ENCODE results near the gene MYMK.

The MYMK gene

GRCh38 chr9:133519693-133520092, 5.1 kb downstream of the MYMK start:
- DNase-seq (ENCODE audit: low spot score) (no peak), FAIRE-seq (no peak)

- FAIRE-seq: no peak
- no peak for DNase-seq (ENCODE audit: low spot score)
These were observed 5.9 kb downstream of the MYMK start for GRCh38 chr9:133518706-133519449.

GRCh38 chr9:133518200-133518599, 6.6 kb downstream of the MYMK start:
- FAIRE-seq (no peak), DNase-seq (ENCODE audit: low spot score) (no peak)

- FAIRE-seq (no peak), DNase-seq (ENCODE audit: low spot score) (no peak)
These were observed 7.0 kb downstream of the MYMK start for GRCh38 chr9:133517711-133518110.

GRCh38 chr9:133516961-133517350, 7.8 kb downstream of the MYMK start:
- no peak for FAIRE-seq

GRCh38 chr9:133516256-133516960, 8.4 kb downstream of the MYMK start:
- DNase-seq (ENCODE audit: low spot score): no peak
- no peak for FAIRE-seq

More at GRCh38 chr9:133516961-133517350, 7.8 kb downstream of the MYMK start:
- DNase-seq (ENCODE audit: low spot score): no peak

- FAIRE-seq (no peak), DNase-seq (ENCODE audit: low spot score) (no peak)
These were observed 9.0 kb downstream of the MYMK start for GRCh38 chr9:133515615-133516255.

GRCh38 chr9:133515240-133515610, 9.5 kb downstream of the MYMK start:
- no peak for DNase-seq (ENCODE audit: low spot score)
- no peak for FAIRE-seq

- no peak for DNase-seq (ENCODE audit: low spot score)
These were observed 10.1 kb downstream of the MYMK start for GRCh38 chr9:133514460-133515239.

GRCh38 chr9:133513214-133514100, 11.3 kb downstream of the MYMK start:
- DNase-seq (ENCODE audit: low spot score) (no peak), FAIRE-seq (no peak)

More at GRCh38 chr9:133514460-133515239, 10.1 kb downstream of the MYMK start:
- no peak for FAIRE-seq

GRCh38 chr9:133512253-133513213, 12.2 kb downstream of the MYMK start:
- DNase-seq (ENCODE audit: low spot score) (no peak), FAIRE-seq (no peak)

GRCh38 chr9:133511607-133512006, 13.2 kb downstream of the MYMK start:
- FAIRE-seq (no peak), DNase-seq (ENCODE audit: low spot score) (no peak)

- no peak for FAIRE-seq
These were observed 13.7 kb downstream of the MYMK start for GRCh38 chr9:133510926-133511505.

GRCh38 chr9:133509179-133510083, 15.3 kb downstream of the MYMK start:
- no peak for FAIRE-seq
- no peak for DNase-seq (ENCODE audit: low spot score)

More at GRCh38 chr9:133510926-133511505, 13.7 kb downstream of the MYMK start:
- DNase-seq (ENCODE audit: low spot score): no peak

GRCh38 chr9:133508046-133508445, 16.7 kb downstream of the MYMK start:
- no peak for DNase-seq (ENCODE audit: low spot score)
- FAIRE-seq: no peak

GRCh38 chr9:133507246-133507965, 17.4 kb downstream of the MYMK start:
- FAIRE-seq: no peak
- DNase-seq (ENCODE audit: low spot score): no peak

GRCh38 chr9:133506653-133507038, 18.1 kb downstream of the MYMK start:
- peak; percentile 97 for FAIRE-seq
- DNase-seq (ENCODE audit: low spot score): peak; percentile 95

All from RCC 7860 (cell line).